Kidney capillary endothelial cell (primary cell): ENCODE results near the gene CD63.
A peak's percentile ranks its signal among the peaks of the same experiment; 100 is the strongest.

Experiments used
- DNase-seq: peaks from one replicate; pipeline ENCODE4 v3.0.0-alpha.2; 2018; ENCODE audit warnings: low spot score

The CD63 gene

GRCh38 chr12:55739025-55739378 lies 10.2 kb upstream of the CD63 start:
- no peak for DNase-seq

GRCh38 chr12:55738123-55739024 lies 9.6 kb upstream of the CD63 start:
- peak; percentile 86 for DNase-seq

- DNase-seq = no peak
Measured at GRCh38 chr12:55737581-55738122, 8.8 kb upstream of the CD63 start.

GRCh38 chr12:55736780-55737580 lies 8.2 kb upstream of the CD63 start:
- peak; percentile 73 for DNase-seq

GRCh38 chr12:55736076-55736475 lies 7.3 kb upstream of the CD63 start:
- no peak for DNase-seq

- DNase-seq = no peak
Measured at GRCh38 chr12:55734595-55734994, 5.8 kb upstream of the CD63 start.

GRCh38 chr12:55733858-55734257 lies 5.0 kb upstream of the CD63 start:
- DNase-seq = no peak

GRCh38 chr12:55733021-55733555 lies 4.3 kb upstream of the CD63 start:
- DNase-seq = no peak

- DNase-seq = no peak
Measured at GRCh38 chr12:55732288-55732687, 3.5 kb upstream of the CD63 start.

- DNase-seq = peak; percentile 58
Measured at GRCh38 chr12:55729819-55730818, 1.3 kb upstream of the CD63 start.

- no peak for DNase-seq
Measured at GRCh38 chr12:55728186-55728938, 447 bp downstream of the CD63 start.

GRCh38 chr12:55727643-55728185 lies 1.1 kb downstream of the CD63 start:
- no peak for DNase-seq

- DNase-seq = no peak
Measured at GRCh38 chr12:55726971-55727370, 1.8 kb downstream of the CD63 start.

- no peak for DNase-seq
Measured at GRCh38 chr12:55725556-55725955, 3.3 kb downstream of the CD63 start.

- DNase-seq = no peak
Measured at GRCh38 chr12:55724940-55725309, 3.9 kb downstream of the CD63 start.

GRCh38 chr12:55724226-55724939 lies 4.4 kb downstream of the CD63 start:
- DNase-seq = no peak

GRCh38 chr12:55723516-55724225 lies 5.1 kb downstream of the CD63 start:
- DNase-seq = no peak

- no peak for DNase-seq
Measured at GRCh38 chr12:55722948-55723347, 5.9 kb downstream of the CD63 start.

- DNase-seq = no peak
Measured at GRCh38 chr12:55721601-55722213, 7.1 kb downstream of the CD63 start.
